Activated CD4-positive, alpha-beta T cell treated with anti-CD3 and anti-CD28 coated beads, Interleukin-2, Interleukin-4, amounts not matched to agents 100 ng/mL and 50 ng/mL, durations not matched to agents 16 hours and 8 hours (primary cell): ENCODE data around the gene MT2A.
"Not testable (repeated sequence)": the region's sequence is repeated elsewhere in the genome, so short reads cannot be mapped to it uniquely, and the experiment has no call there.

Experiments
- DNase-seq: peaks from one replicate; pipeline ENCODE4 v3.0.0-alpha.2; 2020; ENCODE audit warnings: low spot score

Gene MT2A

GRCh38 chr16:56608043-56608875 is at the start of gene MT2A:
TSS of gene MT2A (plus strand) at chr16:56608584. CDS start at chr16:56608656, 72 bp downstream.
- DNase-seq, result peak; percentile 94

- DNase-seq, result no peak
Measured at GRCh38 chr16:56559109-56559508, 49.3 kb upstream of the MT2A start.

GRCh38 chr16:56560447-56560846 is 47.9 kb upstream of the MT2A start:
- DNase-seq, result no peak

- no peak for DNase-seq
Measured at GRCh38 chr16:56561126-56561525, 47.3 kb upstream of the MT2A start.

- DNase-seq, result no peak
Measured at GRCh38 chr16:56564793-56565477, 43.4 kb upstream of the MT2A start, which contains the start of gene MT4. TSS of gene MT4 (plus strand) at chr16:56565073. CDS start at chr16:56565129, 56 bp downstream.

- DNase-seq, result no peak
Measured at GRCh38 chr16:56569971-56570370, 38.4 kb upstream of the MT2A start.

GRCh38 chr16:56571525-56571924 is 36.9 kb upstream of the MT2A start:
- no peak for DNase-seq

GRCh38 chr16:56574625-56575024 is 33.8 kb upstream of the MT2A start:
- no peak for DNase-seq

GRCh38 chr16:56576585-56577299 is 31.6 kb upstream of the MT2A start:
- DNase-seq, result peak; percentile 90

- no peak for DNase-seq
Measured at GRCh38 chr16:56577300-56577625, 31.1 kb upstream of the MT2A start.

- DNase-seq, result no peak
Measured at GRCh38 chr16:56580391-56581048, 27.9 kb upstream of the MT2A start.

GRCh38 chr16:56582911-56583310 is 25.5 kb upstream of the MT2A start:
- not testable (repeated sequence) for DNase-seq

GRCh38 chr16:56583351-56584168 is 24.8 kb upstream of the MT2A start:
- no peak for DNase-seq

GRCh38 chr16:56584276-56584675 is 24.1 kb upstream of the MT2A start:
- no peak for DNase-seq

- DNase-seq, result no peak
Measured at GRCh38 chr16:56588781-56589140, 19.6 kb upstream of the MT2A start.

GRCh38 chr16:56589141-56590039 is 19.0 kb upstream of the MT2A start, which contains the start of gene MT3:
TSS of gene MT3 (plus strand) at chr16:56589528. CDS start at chr16:56589591, 63 bp downstream.
- DNase-seq, result no peak

GRCh38 chr16:56591377-56592060 is 16.9 kb upstream of the MT2A start:
- DNase-seq, result no peak

- DNase-seq, result no peak
Measured at GRCh38 chr16:56593573-56594291, 14.7 kb upstream of the MT2A start.

GRCh38 chr16:56594292-56594619 is 14.1 kb upstream of the MT2A start:
- DNase-seq, result no peak
